RWPE2 (cell line): ENCODE measurements around the gene FTO.

Experiments
- ATAC-seq: fragments of 200-7000 bp; cut with Tn5 transposase; 3 replicates; pipeline ENCODE4 v1.9.1; 2021; ENCODE audit warnings: low read depth
- DNase-seq: peaks from one replicate; pipeline ENCODE4 v3.0.0-alpha.2; 2020; ENCODE audit warnings: low spot score
- H3K27ac ChIP-seq: fragments of 450-650 bp; 2 replicates; pipeline ENCODE4 v1.5.1; 2017; ENCODE audit warnings: mild to moderate bottlenecking; ENCODE audit not compliant: poor library complexity, severe bottlenecking
- H3K27me3 ChIP-seq: fragments of 250-450 bp; sonication (Bioruptor Pico); 2 replicates; pipeline ENCODE4 v1.5.1; 2021; ENCODE audit warnings: mild to moderate bottlenecking, moderate library complexity; ENCODE audit not compliant: insufficient read depth, poor library complexity, severe bottlenecking
- H3K36me3 ChIP-seq: fragments of 250-450 bp; sonication (Bioruptor Pico); 2 replicates; pipeline ENCODE4 v1.5.1; 2020; ENCODE audit warnings: low read depth, mild to moderate bottlenecking, moderate library complexity
- H3K4me1 ChIP-seq: fragments of 250-450 bp; sonication (Bioruptor Pico); 2 replicates; pipeline ENCODE4 v1.5.1; 2021; ENCODE audit warnings: mild to moderate bottlenecking, moderate library complexity; ENCODE audit not compliant: insufficient read depth, poor library complexity, severe bottlenecking
- H3K4me3 ChIP-seq: fragments of 250-450 bp; sonication (Bioruptor Pico); 2 replicates; pipeline ENCODE4 v1.5.1; 2021; ENCODE audit warnings: mild to moderate bottlenecking, moderate library complexity; ENCODE audit not compliant: severe bottlenecking
- H3K9me3 ChIP-seq: fragments of 250-450 bp; sonication (Bioruptor Pico); 2 replicates; pipeline ENCODE4 v1.5.1; 2021; ENCODE audit warnings: mild to moderate bottlenecking, moderate library complexity; ENCODE audit not compliant: severe bottlenecking
- TF ChIP-seq, protein P1 (sequence below): fragments of 450-650 bp; IDR thresholded peaks from one replicate; pipeline ENCODE4 v1.5.1; 2017; ENCODE audit warnings: mild to moderate bottlenecking, moderate library complexity; ENCODE audit not compliant: poor library complexity, severe bottlenecking

The FTO gene

DNA sequence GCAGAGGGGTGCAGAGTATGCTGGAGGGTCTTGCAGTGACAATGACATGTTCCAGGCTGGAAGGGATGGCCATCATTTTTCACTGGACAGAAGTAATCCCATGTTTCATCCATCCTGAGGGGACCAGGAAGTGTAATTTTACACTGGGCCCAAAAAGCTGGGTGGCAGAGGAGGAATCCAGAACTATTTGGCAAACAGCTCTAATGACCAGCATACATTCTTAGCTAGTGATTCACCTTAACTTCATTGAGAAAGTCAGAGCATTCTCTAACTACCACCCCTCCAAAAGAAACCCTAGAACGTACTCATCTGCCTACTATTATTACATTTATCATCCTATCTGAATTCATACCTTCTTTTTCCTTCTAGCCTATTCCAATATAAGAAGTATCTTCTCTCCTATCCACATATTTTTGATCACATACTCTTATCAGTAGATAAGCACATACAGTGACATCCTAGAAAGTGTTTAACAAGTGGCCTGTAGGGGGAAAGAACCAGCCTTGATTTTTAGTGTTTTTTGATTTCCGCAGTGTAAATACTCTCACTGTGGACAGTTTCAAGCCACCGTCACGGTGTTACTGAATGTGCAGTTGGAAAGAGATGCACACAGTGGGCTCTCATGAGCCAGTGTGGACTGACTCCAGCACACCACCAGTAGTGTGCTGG is 118.1 kb downstream of the FTO start:
- TF ChIP-seq, protein P1, sequence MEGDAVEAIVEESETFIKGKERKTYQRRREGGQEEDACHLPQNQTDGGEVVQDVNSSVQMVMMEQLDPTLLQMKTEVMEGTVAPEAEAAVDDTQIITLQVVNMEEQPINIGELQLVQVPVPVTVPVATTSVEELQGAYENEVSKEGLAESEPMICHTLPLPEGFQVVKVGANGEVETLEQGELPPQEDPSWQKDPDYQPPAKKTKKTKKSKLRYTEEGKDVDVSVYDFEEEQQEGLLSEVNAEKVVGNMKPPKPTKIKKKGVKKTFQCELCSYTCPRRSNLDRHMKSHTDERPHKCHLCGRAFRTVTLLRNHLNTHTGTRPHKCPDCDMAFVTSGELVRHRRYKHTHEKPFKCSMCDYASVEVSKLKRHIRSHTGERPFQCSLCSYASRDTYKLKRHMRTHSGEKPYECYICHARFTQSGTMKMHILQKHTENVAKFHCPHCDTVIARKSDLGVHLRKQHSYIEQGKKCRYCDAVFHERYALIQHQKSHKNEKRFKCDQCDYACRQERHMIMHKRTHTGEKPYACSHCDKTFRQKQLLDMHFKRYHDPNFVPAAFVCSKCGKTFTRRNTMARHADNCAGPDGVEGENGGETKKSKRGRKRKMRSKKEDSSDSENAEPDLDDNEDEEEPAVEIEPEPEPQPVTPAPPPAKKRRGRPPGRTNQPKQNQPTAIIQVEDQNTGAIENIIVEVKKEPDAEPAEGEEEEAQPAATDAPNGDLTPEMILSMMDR = no peak

DNA sequence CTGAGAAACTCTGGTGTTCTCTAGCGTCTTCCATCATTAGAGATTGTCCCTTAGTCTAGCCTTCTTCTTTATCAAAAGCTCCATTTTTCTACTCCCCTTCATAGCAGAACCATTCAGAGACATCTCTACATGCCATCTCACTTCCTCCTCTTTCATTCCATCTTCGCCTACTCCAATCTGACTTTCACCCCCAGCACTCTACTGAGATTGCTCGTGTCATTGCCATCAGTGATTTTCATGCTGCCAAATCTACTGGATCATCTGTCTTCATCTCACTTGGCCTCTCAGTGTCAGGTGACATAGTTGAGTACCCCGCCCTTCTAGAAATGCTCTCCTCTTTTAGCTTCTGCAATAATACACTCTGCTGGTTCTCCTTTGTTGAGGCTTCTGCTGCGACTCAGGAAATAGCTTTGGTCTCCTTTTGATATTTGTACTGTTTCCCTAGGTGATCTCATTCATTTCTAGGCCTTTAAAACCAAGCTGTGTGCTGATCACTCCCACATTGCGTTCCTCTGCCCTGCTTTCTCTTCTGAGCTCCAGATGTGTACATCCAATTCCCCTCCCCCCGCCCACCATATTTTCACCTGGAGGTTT is 119.1 kb downstream of the FTO start:
- peaks cover 25% of the 10 kb centered on the region for H3K4me1 ChIP-seq
- ATAC-seq (no peak), DNase-seq (no peak)
- H3K9me3 ChIP-seq = no peaks in the 10 kb centered on the region
- no peaks in the 10 kb centered on the region for H3K27me3 ChIP-seq
- no peak overlapping the region for H3K4me3 ChIP-seq
- H3K27ac ChIP-seq = peak overlapping the region; percentile 74
- TF ChIP-seq, protein P1 = no peak
- H3K36me3 ChIP-seq = no peaks in the 10 kb centered on the region

More for the DNA sequence above, 118.1 kb downstream of the FTO start:
- no peak overlapping the region for H3K4me3 ChIP-seq
- no peak for DNase-seq
- H3K36me3 ChIP-seq = no peaks in the 10 kb centered on the region
- H3K9me3 ChIP-seq = no peaks in the 10 kb centered on the region
- H3K4me1 ChIP-seq = peaks cover 35% of the 10 kb centered on the region
- ATAC-seq = peak; percentile 87
- H3K27ac ChIP-seq = peak overlapping the region; percentile 74
- H3K27me3 ChIP-seq = no peaks in the 10 kb centered on the region

DNA sequence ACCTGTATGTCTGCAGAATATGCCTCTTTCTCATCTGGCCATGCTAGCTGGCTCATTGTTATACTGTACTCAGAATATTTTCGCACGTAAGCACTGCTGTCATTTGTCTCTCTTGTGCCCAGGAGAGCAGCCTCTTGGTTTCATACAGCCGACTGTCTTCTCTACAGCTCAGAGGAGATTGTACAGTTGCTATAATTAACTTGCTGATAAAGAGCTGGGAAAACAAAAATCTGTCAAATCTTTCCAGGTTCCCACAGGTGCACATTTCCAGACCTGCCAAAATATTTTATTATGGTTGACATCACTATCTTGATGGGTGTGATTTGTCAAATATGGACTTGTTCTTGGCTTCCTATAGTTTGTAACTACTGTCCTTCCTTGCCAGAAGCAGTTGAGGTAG is 122.7 kb downstream of the FTO start:
- TF ChIP-seq, protein P1 = no peak
- Histone ChIP-seq H3K4me3 (no peak overlapping the region), H3K4me1 (peaks cover 15% of the 10 kb centered on the region), H3K27ac (no peak overlapping the region), H3K9me3 (no peaks in the 10 kb centered on the region), H3K36me3 (peaks cover 5% of the 10 kb centered on the region; the same call in 1 of the 2 replicates), H3K27me3 (no peaks in the 10 kb centered on the region)
- DNase-seq = no peak
- no peak for ATAC-seq

DNA sequence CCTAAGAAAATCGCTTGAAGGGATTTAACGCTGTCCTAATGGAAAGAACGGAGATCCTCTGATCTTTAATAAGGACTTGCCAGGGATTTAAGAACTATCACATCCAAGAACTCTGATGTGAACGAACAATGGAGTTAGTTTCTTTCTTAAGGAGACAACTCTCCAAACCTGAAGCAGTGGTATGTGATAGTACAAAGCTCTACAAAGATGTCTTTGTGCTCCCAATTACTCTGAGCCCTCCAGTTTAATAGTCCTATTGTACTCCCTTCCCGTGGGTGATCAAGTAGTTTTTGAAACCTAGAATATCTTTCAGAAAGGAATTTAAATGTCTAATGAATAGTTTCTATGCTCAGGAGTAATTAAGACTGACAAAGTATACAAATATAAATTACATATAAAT is 123.8 kb downstream of the FTO start:
- no peak for ATAC-seq
- Histone ChIP-seq H3K9me3 (no peaks in the 10 kb centered on the region), H3K27ac (no peak overlapping the region)

More for the DNA sequence above, 123.8 kb downstream of the FTO start:
- Histone ChIP-seq H3K27me3 (no peaks in the 10 kb centered on the region), H3K4me3 (no peak overlapping the region), H3K4me1 (peaks cover 5% of the 10 kb centered on the region), H3K36me3 (peaks cover 5% of the 10 kb centered on the region; the same call in 1 of the 2 replicates)
- no peak for DNase-seq
- TF ChIP-seq, protein P1 = no peak
